ENCODE measurements around the gene C12orf57. TPM values are rescaled to one million over a fixed set of nuclear protein-coding genes. Genes with fewer than 3 reads are reported as not detected.
A peak's percentile ranks its signal among the peaks of the same experiment; 100 is the strongest.

C12orf57 gene
- total RNA-seq, 1 donor from 2014 or later: 277 TPM

DNA sequence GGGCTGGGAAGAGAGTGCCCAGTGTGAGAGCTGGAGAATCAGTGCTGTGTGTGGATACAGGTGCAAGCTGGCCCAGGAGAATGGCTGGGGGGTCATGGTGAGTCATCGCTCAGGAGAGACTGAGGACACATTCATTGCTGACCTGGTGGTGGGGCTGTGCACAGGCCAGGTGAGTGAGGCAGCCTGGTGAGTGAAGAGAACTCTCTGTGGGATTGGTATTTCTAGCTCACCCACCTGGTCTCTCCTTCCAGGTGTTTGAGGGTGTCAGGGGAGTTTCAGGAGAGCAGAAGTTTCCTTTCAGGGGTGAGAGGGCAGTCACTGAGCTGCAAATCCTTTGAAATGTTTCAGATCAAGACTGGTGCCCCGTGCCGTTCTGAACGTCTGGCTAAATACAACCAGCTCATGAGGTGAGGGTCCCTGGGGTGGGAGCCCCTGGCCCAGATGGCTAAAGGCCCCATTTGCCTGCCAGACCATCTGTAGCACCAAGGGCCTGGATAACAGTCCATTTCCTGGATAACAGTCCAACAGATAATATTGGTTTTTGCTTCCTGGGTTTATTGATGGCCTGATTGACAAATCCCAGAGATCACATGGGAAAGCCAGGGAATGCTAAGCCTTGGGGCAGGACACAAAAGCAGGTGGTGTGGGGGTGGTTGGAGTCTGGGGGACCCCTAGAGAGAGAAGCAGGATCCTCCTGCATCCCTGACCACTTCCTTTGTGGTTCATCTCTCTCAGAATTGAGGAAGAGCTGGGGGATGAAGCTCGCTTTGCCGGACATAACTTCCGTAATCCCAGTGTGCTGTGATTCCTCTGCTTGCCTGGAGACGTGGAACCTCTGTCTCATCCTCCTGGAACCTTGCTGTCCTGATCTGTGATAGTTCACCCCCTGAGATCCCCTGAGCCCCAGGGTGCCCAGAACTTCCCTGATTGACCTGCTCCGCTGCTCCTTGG lies 21.6 kb upstream of the C12orf57 start:
- Mint-ChIP-seq H3K27me3 (no peaks in the 10 kb centered on the region), H3K4me1 (ENCODE audit: low read depth) (peaks cover 32% of the 10 kb centered on the region), H3K4me3 (ENCODE audit: low read depth) (no peak overlapping the region), H3K9me3 (ENCODE audit: low read depth) (no peaks in the 10 kb centered on the region), H3K36me3 (ENCODE audit: insufficient read depth) (peaks cover 11% of the 10 kb centered on the region), H3K27ac (peak overlapping the region; percentile 18)
- DNase-seq (ENCODE audit: low spot score, unreplicated experiment): no peak
- TF ChIP-seq, protein P1, sequence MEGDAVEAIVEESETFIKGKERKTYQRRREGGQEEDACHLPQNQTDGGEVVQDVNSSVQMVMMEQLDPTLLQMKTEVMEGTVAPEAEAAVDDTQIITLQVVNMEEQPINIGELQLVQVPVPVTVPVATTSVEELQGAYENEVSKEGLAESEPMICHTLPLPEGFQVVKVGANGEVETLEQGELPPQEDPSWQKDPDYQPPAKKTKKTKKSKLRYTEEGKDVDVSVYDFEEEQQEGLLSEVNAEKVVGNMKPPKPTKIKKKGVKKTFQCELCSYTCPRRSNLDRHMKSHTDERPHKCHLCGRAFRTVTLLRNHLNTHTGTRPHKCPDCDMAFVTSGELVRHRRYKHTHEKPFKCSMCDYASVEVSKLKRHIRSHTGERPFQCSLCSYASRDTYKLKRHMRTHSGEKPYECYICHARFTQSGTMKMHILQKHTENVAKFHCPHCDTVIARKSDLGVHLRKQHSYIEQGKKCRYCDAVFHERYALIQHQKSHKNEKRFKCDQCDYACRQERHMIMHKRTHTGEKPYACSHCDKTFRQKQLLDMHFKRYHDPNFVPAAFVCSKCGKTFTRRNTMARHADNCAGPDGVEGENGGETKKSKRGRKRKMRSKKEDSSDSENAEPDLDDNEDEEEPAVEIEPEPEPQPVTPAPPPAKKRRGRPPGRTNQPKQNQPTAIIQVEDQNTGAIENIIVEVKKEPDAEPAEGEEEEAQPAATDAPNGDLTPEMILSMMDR (IDR thresholded peaks at IDR 0.05; ENCODE audit: unreplicated experiment): no peak

DNA sequence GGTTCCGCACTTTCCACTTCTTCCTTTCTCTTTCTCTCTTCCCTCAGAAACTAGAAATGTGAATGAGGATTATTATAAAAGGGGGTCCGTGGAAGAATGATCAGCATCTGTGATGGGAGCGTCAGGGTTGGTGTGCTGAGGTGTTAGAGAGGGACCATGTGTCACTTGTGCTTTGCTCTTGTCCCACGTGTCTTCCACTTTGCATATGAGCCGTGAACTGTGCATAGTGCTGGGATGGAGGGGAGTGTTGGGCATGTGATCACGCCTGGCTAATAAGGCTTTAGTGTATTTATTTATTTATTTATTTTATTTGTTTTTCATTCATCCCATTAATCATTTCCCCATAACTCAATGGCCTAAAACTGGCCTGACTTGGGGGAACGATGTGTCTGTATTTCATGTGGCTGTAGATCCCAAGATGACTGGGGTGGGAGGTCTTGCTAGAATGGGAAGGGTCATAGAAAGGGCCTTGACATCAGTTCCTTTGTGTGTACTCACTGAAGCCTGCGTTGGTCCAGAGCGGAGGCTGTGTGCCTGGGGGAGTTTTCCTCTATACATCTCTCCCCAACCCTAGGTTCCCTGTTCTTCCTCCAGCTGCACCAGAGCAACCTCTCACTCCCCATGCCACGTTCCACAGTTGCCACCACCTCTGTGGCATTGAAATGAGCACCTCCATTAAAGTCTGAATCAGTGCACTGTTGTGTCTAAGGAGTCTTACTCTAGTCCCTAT lies 20.7 kb upstream of the C12orf57 start:
- Mint-ChIP-seq H3K27ac (no peak overlapping the region), H3K4me3 (ENCODE audit: low read depth) (no peak overlapping the region)

DNA sequence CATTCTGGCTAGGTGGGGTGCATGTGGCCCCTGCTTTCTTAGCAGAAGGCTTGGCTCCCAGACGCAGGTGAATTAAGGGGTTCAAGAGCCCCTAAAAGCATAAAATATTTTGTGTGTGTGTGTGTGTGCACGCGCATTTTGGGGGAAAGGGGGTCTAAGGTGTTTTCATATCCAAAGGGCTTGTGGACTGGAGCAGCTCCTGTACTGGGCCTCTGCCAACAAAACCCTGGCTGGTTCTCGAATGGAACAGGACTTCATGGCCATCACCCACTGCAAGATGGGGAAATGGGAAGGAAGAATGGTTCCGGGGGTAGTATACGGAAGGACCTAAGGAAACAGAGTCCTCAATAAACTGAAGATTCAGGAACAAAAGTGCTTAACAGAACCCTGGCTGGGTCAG lies 20.0 kb upstream of the C12orf57 start:
- no peaks in the 10 kb centered on the region for H3K27me3 Mint-ChIP-seq
- H3K36me3 Mint-ChIP-seq (ENCODE audit: insufficient read depth): peaks cover 9% of the 10 kb centered on the region
- H3K9me3 Mint-ChIP-seq (ENCODE audit: low read depth): no peaks in the 10 kb centered on the region
- TF ChIP-seq, protein P1 (IDR thresholded peaks at IDR 0.05; ENCODE audit: unreplicated experiment): no peak
- H3K27ac Mint-ChIP-seq: peak overlapping the region; percentile 93
- no peak for DNase-seq (ENCODE audit: low spot score, unreplicated experiment)
- peaks cover 37% of the 10 kb centered on the region for H3K4me1 Mint-ChIP-seq (ENCODE audit: low read depth)
- H3K4me3 Mint-ChIP-seq (ENCODE audit: low read depth): no peak overlapping the region

More for the DNA sequence above, 20.7 kb upstream of the C12orf57 start:
- TF ChIP-seq, protein P1 (IDR thresholded peaks at IDR 0.05; ENCODE audit: unreplicated experiment): no peak
- Mint-ChIP-seq H3K4me1 (ENCODE audit: low read depth) (peaks cover 33% of the 10 kb centered on the region), H3K9me3 (ENCODE audit: low read depth) (no peaks in the 10 kb centered on the region), H3K27me3 (no peaks in the 10 kb centered on the region), H3K36me3 (ENCODE audit: insufficient read depth) (peaks cover 9% of the 10 kb centered on the region)
- no peak for DNase-seq (ENCODE audit: low spot score, unreplicated experiment)

DNA sequence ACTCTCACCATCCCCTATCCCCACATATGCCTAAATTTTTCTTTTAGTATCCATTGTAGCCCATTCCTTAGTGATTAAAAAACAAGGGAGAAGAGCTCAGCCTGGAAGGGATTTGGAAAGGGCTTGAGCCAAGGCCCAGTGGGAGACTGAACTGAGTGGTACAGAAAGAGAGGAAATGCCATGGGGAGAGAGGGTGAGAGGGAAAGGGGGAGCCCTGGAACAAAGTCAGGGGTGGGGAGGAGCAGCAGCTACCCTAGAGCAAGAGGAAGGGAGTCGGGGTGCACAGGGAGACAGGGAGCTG lies 18.6 kb upstream of the C12orf57 start:
- TF ChIP-seq, protein P1 (IDR thresholded peaks at IDR 0.05; ENCODE audit: unreplicated experiment): no peak
- Mint-ChIP-seq H3K4me1 (ENCODE audit: low read depth) (peaks cover 50% of the 10 kb centered on the region), H3K27ac (peak overlapping the region; percentile 93), H3K36me3 (ENCODE audit: insufficient read depth) (peaks cover 2% of the 10 kb centered on the region), H3K27me3 (no peaks in the 10 kb centered on the region), H3K4me3 (ENCODE audit: low read depth) (peak overlapping the region; percentile 91), H3K9me3 (ENCODE audit: low read depth) (no peaks in the 10 kb centered on the region)
- DNase-seq (ENCODE audit: low spot score, unreplicated experiment): no peak

DNA sequence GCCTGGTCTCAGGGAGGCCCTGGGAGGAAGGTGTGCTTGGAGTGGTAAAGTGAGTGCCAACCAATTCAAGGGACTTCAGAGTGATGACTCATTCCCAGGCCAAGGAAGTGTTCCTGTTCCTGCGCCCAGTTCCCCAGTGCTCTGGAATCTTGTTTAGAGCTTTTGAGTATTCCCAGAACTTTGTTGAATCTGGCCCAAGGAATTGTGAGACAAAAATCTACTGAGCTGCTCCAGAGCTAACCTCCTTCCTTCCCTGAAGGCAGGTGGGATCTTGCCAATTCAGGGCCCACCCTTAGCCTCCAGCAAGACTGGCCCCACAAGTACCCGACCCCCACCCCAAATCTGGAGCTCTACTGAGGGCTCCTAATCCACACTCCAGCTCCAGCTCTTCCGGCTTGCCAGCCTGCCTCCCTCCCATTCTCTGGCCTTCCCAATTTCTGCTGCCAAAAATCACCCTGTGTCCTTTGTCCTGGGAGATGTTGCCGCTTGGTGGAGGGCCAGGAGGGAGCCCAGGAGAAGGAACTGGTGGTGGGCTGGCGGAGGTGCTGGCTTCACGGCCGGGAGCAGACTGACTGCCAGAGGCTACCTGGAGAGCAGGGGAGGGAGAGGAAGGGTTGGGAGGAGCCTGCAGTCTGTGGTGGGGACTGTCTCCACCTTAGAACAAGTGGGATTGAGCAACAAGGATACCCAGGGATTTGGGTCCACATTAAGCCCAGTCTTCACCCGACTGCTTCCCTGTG lies 18.1 kb upstream of the C12orf57 start:
- peaks cover 2% of the 10 kb centered on the region for H3K36me3 Mint-ChIP-seq (ENCODE audit: insufficient read depth)
- TF ChIP-seq, protein P1 (IDR thresholded peaks at IDR 0.05; ENCODE audit: unreplicated experiment): no peak
- H3K27ac Mint-ChIP-seq: peak overlapping the region; percentile 96
- H3K27me3 Mint-ChIP-seq: no peaks in the 10 kb centered on the region
- no peaks in the 10 kb centered on the region for H3K9me3 Mint-ChIP-seq (ENCODE audit: low read depth)
- H3K4me1 Mint-ChIP-seq (ENCODE audit: low read depth): peaks cover 53% of the 10 kb centered on the region
- peak overlapping the region; percentile 91 for H3K4me3 Mint-ChIP-seq (ENCODE audit: low read depth)
- no peak for DNase-seq (ENCODE audit: low spot score, unreplicated experiment)

Measured in progenitor cell of endocrine pancreas (in vitro differentiated cells).